Measurements from ENCODE around the gene MEIS3.
"Not testable (repeated sequence)": the region's sequence is repeated elsewhere in the genome, so short reads cannot be mapped to it uniquely, and the experiment has no call there.

The MEIS3 gene

GRCh38 chr19:47415953-47416642 lies 3.2 kb downstream of the MEIS3 start:
- DNase-seq = no peak

- DNase-seq = peak in 1 of 2 experiments; percentile 79
These were observed 4.9 kb downstream of the MEIS3 start for GRCh38 chr19:47414469-47414868.

DNA sequence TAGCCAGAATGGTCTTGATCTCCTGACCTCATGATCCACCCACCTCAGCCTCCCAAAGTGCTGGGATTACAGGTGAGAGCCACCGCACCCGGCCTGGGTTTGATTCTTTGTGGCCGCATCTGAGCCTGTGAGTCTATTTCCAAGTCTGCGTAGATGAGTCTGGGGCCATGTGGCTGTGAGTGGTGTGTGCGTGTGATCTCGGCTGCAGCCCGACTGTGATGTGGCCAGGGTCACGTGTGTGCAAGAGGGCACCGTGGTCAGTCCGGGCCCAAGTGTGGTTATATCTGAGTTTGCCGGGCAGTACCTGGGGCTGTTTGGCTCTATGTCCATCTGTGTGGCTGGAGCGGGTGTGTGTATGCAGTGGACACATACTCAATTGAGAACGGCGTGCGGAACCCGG lies 5.4 kb downstream of the MEIS3 start:
- DNase-seq = no peak

- DNase-seq = not testable (repeated sequence)
These were observed 7.6 kb downstream of the MEIS3 start for GRCh38 chr19:47411696-47412095.

GRCh38 chr19:47411101-47411500 lies 8.2 kb downstream of the MEIS3 start:
- DNase-seq = no peak

- DNase-seq = no peak
These were observed 11.0 kb downstream of the MEIS3 start for GRCh38 chr19:47408156-47408938.

DNA sequence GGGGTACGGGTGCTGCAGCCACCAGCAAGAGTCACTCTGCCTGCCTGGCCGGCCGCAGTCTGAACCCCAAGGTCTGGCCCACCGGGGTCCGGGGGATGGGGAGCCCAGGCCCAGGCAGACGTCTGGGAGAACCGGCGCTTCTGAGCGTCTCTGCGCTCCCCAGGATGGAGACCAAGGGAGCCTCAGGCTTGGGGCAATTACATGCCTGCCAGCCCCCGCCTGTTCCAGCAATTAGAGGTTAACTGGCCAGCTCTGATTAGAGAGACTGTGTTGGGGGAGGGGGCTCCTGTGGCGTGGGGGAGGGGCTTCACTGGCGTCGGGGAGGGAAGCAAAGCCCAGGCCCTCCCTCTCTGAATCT lies 11.9 kb downstream of the MEIS3 start:
- no peak for DNase-seq

DNA sequence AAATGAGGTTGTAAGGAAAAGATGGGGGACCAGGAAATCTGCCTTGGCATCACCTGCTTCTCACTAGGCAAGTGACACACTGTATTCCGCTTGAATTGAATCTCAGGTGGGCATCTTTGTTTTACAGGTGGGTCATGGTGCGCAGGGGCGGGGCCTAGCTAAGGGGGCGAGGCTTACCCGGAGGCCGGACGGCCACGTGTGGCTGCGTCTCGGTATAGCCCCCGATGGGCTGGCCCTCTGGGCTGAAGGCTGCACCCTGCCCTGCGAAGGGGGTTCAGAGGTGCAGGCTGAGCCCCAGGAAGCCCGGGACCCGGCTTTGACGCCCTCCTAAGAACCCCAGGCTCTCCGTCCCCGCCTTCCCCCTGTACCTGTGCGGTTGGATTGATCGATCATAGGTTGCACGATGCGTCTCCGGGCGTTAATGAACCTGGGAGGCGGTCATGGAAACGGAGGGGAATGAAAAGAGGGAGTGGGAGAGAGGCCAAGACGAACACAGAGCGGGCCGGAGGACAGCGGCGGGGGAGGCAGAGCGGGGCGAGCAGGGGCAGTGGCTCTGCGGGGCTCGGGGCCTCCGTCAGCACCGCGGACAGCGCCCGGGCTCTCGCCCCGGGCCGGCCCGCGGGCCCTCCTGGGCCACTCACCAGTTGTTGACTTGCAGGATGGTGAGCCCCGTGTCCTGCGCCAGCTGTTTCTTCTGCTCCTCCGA lies 12.5 kb downstream of the MEIS3 start:
- no peak for DNase-seq

- DNase-seq = no peak
These were observed 13.4 kb downstream of the MEIS3 start for GRCh38 chr19:47405854-47406417.

- DNase-seq = no peak
These were observed 14.2 kb downstream of the MEIS3 start for GRCh38 chr19:47405197-47405550.

DNA sequence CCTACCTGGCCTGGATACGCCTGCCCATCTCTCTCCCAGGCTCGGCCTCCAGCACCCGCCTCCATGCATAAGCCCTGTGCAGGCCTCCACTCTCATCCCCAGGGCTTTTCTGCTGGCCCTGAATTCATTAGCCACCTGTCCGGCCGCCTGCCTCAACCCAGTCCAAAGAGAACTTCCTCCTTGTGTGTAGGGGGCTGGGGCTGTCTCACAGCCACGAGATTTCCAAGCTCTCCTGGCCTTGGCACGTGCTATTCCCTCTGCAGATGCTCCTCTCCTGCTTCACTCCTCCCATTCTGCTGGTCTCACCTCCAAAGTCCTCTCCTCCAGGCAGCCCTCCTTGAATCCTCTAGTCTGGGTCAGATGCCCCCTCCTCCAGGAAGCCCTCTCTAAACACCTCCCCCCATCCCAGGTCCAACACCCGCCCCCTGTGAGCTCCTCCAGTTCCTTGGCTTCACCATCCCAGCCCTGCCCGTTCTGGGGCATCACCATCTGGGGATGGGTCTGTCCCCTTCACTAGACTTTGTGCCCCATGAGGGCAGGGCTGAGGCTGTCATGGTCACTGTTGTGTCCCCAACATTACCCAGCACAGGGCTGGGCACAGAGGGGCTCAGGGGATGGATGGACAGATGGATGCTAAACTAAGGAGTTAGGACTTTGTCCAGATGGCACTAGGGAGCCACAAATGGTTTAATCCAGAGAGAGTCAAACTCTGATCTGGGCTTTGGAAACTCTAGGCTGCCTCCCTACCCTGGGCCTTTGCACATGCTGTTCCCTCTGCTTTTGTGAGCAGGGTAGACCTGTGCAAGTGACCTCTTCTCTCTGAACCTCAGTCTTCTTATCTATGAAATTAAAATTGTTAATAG lies 14.8 kb downstream of the MEIS3 start:
- DNase-seq = peak in 1 of 2 experiments; percentile 30

GRCh38 chr19:47402504-47402903 lies 16.8 kb downstream of the MEIS3 start:
- no peak for DNase-seq

DNA sequence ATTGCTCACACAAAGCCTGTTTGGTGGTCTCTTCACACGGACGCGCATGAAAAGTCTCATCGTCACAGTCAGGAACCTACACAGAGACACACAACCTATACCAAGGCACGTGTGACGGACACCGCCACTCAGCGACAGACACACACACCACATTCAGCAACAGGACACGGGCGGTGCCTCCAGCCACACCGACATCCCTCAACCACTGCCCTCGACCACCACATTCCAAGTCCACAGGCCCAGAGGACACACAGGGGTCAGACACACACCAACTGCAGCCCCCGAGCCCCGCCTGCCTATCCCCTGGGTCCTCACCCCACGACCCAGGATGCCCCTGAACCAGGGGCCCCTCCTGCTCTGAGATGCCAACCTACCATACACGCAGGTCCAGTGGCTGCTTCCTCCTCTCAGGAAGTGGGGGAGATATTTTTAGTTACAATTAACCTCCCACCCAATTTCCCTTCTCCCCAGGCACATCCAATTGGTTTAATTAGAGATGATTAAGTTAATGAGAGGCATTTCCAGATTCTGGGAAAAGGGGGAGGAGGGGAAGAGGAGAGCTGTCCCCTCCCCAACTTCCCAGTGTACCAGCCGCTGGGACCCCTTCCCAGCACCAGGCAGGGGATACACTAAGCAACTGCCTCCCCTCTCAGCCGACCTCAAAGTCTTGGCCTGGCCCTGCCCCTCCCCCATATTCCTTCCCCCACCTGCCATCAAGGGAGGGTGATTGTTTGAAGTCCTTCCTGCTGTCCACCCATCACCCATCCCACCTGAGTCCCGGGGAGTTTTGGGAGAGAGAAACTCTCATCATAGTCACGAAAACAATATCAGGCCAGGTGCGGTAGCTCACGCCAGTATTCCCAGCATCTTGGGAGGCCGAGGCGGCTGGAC lies 20.4 kb downstream of the MEIS3 start:
- no peak for DNase-seq

DNA sequence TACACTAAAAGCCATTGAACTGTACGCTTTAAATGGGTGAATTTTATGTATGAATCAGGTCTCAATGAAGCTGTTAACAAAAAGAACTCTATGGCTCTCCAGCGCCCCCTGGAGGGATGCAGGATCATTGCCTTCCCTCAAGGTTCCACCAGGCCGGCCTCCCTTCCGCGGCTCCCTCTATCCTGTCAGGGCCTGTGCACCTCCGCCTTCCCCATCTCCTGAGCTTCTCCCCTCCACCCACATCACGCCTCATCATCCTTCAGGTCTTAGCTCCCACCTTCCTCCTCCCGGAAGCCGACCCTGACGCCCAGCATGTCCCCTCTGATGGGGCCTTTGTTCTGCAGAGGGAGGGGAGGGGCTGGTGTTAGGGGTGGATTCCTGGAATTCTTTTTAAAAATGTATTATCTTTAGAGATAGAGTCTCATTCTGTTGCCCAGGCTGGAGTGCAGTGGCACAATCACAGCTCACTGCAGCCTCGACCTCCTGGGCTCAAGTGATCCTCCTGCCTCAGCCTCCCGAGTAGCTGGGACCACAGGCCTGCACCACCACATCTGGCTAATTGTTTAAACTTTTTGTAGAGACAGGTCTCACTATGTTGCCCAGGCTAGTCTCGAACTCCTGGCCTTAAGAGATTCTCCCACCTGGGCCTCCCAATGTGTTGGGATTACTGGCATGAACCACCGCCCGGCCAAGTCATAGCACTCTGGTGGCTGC lies 27.7 kb downstream of the MEIS3 start:
- DNase-seq = peak; percentile 28 to 76

DNA sequence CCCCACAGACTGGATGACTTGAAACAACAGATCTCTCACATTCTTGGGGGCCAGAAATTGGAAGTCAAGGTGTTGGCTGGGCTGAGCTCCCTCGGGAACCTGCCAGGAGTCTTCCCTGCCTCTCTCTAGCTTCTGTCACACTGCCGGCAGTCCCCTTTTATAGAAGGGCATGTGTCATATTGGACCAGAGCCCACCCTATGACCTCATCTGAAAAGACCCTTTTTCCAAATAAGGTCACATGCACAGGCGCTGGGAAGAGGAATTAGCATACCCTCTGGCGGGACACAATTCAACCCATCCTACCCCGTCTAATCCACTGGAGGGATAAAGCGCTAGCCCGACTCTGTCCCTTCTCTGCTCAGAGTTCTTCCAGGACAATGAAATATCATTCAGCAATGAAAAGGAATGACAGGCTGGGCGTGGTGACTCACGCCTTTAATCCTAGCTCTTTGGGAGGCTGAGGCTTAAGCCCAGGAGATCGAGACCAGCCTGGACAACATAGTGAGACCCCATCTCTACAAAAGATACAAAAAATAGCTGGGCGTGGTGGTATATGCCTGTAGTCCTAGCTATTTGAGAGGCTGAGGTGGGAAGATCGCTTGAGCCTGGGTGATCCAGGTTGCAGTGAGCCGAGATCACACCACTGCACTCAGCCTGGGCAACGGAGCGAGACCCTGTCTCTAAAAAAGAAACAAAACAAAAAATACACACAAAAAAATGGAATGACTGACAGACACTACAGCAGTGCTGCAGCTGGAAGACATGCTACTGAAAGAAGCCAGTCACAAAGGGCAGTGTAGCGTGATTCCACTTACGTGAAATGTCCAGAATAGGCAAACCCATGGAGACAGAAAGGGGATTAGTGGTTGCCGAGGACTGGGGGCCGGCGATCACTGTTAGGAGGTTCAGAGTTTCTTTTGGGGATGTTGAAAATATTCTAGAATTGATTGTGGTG lies 28.5 kb downstream of the MEIS3 start:
- no peak for DNase-seq

- DNase-seq = no peak
These were observed 30.2 kb downstream of the MEIS3 start for GRCh38 chr19:47389150-47389556.

DNA sequence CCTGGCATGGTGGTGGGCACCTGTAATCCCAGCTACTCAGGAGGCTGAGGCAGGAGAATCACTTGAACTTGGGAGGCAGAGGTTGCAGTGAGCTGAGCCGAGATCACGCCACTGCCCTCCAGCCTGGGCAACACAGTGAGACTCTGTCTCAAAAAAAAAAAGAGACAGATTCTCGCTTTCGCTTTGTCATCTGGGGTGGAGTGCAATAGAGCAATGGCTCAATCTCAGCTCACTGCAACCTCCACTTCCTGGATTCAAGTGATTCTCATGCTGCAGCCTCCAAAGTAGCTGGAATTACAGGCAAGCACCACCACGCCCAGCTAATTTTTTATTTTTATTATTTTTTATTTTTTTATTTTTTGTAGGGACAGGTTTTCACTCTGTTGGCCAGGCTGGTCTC lies 30.6 kb downstream of the MEIS3 start:
- DNase-seq = not testable (repeated sequence)

DNA sequence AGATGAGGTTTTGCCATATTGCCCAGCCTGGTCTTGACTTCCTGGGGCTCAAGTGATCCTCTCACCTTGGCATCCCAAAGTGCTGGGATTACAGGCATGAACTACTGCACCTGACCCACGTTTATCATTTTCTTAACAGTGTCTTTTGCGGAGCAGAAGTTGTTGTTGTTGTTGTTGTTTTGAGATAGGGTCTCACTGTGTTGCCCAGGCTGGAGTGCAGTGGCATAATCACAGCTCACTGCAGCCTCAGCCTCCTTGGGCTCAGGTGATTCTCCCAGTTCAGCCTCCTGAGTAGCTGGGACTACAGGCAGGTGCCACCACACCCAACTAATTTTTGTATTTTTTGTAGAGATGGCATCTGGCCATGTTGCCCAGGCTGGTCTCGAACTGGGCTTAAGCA lies 31.7 kb downstream of the MEIS3 start:
- DNase-seq = not testable (repeated sequence)

GRCh38 chr19:47386582-47386981 lies 32.7 kb downstream of the MEIS3 start:
- not testable (repeated sequence) for DNase-seq

DNA sequence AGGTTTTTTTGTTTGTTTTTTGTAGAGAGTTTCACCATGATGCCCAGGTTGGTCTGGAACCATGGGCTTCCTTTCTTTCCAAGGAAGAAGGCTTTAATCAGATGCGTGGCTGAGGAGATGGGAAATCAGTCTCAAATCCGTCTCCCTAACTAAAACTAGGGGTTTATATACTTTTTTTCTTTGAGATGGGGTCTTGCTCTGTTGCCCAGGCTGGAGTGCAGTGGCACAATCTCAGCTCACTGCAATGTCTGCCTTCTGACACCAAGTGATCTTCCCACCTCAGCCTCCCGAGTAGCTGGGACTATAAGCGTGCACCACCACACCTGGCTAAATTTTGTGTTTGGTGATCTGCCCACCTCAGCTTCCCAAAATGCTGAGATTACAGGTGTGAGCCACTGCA lies 34.8 kb downstream of the MEIS3 start:
- not testable (repeated sequence) for DNase-seq
